Right forelimb (tissue), 1 donor: ENCODE measurements around the gene MRPL44.
A peak's percentile ranks its signal among the peaks of the same experiment; 100 is the strongest.

ENCODE experiments used
- DNase-seq: peaks from one replicate; pipeline ENCODE4 v3.0.0-alpha.2; 2018

MRPL44 gene

GRCh38 chr2:223957092-223957851 lies at the start of gene MRPL44:
Gene MRPL44, plus strand, starts transcription at chr2:223957463. Its CDS starts 10 bp downstream, at chr2:223957473.
- peak; percentile 98 for DNase-seq

- no peak for DNase-seq
Measured at GRCh38 chr2:223908304-223908998, 48.8 kb upstream of the MRPL44 start.

GRCh38 chr2:223909001-223909741 lies 48.1 kb upstream of the MRPL44 start:
- no peak for DNase-seq

GRCh38 chr2:223914324-223914723 lies 42.9 kb upstream of the MRPL44 start:
- DNase-seq = no peak

DNA sequence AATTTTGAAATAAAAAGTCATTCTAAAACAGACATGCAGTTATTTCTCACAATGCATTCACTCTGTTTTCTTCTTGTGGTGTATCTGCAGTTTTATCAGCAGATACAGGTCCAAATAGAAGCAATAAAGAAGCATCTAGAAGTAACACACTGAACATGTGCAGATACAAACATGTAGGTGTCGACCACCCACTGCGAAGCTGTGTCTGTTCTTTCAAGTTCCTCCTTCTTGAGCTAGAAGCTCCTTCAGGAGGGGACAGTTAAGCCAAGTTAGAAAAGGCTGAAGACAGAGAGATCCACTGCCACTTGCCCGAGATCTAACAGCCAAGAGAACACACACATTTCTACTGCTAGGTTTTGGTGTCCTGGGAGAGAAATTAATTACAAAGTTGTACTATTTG lies 42.2 kb upstream of the MRPL44 start:
- DNase-seq = no peak

DNA sequence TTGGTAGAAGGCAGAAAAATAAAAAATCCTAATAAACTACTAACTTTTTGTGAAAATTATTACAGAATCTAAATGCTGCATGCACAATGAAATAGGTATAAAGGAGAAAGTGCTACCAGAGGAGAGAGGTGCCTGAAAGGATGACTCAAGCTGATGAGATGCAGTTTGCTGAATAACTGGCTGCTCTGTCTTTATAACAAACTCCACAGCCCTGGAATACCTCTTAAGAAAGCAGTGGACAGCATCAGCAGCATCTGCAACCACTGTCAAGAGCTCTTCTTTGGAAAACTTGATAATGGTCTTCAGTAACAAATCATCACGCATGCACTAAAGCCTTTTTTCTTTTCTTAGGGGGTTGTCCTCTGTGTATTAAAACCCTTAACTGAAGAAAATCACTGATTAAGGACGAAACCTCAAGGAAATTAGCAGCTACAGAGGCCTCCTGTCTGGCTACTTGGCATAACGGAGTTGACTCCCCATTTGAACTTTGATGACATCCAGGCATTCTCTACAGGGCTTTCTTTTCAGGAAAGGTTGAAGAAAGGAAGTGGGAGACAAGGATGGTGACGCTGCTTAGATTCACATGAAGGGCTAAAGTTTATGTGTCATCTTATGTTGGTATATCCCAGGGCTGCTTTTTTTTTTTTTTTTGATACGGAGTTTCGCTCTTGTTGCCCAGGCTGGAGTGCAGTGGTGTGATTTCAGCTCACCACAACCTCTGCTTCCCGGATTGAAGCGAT lies 40.9 kb upstream of the MRPL44 start:
- no peak for DNase-seq

DNA sequence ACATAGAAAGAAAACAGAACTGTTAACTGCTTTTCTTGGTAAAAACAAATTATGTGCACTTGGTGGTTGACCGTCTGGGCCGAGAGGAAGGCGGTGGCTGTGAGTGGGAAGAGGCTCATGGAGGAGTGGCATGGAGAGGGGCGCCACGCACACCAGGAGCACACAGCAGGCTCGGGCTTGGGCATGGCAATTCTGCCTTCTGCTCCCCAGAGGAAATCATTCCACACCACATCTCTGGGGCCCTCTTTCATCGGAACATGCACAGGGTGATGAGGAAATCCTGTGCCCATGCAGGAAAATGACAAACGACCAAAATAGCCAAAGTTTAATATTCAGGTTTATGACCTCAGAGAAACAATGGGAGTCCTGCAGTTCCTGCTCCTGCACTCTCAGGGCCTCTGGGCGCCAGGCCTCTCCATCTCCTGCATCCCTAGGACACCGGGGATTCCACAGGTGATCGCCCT lies 38.6 kb upstream of the MRPL44 start:
- no peak for DNase-seq

DNA sequence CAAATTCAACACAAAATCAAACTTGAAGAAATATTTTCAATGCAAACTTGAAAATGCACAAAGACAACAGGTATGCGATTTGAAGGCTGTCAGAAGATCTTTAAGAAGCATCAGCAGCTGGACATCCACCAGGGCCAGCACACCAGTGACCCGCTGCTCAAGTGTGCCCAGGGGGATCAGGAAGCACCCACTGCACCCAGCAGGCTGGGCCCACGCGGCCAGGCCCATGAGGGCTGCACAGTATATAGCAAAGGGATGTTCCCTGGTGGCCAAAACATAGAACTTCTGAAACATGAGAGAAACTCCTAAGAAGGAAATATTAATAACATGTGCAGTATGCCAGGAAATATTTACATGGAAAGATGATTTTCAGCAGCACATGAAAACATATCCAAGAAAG lies 37.2 kb upstream of the MRPL44 start:
- DNase-seq = no peak

- DNase-seq = no peak
Measured at GRCh38 chr2:223921204-223921603, 36.1 kb upstream of the MRPL44 start.

DNA sequence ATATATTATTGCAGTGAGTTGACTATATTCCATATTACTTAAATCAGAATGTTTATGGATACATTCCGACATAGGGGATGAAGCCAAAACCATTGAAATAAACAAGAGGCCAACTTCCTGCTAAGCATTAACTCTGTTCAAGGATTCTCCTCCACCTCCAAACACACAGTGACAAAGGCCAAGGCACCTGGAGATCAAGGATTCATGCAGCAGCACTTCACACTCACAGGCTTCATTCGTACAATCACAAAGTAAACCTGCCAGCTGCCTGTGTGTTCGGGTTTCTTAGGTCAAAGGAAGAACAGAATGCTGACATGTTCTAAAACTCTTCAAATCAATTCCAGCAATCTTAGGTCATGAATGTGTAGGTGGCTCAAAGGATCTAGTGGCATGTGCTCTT lies 35.0 kb upstream of the MRPL44 start:
- no peak for DNase-seq

- DNase-seq = no peak
Measured at GRCh38 chr2:223923976-223924375, 33.3 kb upstream of the MRPL44 start.

GRCh38 chr2:223925106-223925505 lies 32.2 kb upstream of the MRPL44 start:
- no peak for DNase-seq

DNA sequence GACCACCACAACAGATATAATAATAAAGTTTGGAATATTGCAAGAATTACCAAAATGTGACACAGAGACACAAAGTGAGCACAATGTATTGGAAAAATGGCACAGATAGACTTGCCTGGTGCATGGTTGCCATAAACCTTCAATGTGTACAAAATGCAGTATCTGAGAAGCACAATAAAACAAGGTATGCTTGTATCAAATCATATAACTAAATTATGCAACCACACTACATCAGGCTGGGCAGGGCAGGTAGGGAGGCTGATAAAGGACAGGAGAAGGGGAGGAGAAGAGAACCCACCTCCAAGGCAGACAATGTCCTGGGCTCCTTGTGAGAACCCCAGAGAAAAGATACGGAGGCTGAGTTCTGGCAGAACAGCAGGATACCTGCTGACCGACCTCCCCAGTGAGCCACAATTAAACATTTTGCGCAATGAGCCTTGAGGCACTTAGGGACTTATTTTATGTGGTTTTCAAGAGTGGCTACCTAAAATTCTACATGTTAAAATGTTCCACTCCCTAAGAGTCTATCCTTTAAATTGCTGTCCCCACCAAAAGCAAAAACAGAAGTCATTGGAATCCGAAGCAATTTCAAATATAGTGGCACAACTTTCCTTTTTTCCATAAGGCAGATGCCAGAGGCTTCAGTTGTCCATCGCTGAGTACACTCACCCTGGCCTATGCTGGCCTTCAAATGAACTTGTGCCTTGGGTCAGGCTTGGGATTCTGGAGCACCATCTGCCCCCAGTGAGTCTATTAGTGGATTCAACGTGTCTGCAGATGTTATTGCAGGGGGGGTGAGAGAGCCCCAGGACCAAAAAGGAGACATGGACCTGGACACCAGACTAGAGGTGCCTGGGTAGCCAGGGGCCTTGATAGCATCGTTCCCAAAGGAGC lies 28.9 kb upstream of the MRPL44 start:
- DNase-seq = no peak

GRCh38 chr2:223929571-223930102 lies 27.6 kb upstream of the MRPL44 start:
- DNase-seq = no peak

DNA sequence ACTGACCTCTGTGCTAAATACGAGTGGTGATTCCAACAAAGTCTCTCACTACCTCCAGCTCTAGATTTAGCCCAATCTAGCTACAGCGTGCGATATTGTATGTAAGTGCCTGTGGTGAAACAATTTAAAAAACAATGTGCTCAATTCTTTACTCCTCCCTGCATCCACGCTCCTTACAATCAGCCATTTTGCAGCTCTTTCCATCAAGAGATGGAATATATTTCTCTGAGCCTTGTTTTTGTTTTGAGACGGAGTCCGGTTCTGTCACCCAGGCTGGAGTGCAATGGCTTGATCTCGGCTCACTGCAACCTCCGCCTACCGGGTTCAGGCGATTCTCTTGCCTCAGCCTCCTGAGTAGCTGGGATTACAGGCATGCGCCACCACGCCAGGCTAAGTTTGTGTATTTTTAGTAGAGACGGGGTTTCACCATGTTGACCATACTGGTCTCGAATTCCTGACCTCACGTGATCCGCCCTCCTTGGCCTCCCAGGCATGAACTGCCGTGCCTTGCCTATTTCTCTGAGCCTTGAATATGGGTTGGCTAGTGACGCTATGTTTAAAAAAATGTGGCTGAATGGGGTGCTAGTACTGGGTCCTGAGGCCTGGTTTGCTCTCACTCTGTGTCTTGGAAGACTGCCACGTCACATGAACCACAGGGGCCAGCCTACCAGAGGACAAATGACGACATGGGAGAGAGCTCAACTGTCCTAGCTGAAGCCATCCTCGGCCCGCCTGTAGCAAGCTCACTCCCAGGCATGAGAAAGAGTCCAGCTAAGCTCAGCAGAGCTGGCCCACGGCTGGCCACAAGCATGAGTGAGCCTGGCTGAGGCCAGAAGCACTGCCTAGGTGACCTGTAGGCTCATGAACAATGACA lies 26.9 kb upstream of the MRPL44 start:
- no peak for DNase-seq

GRCh38 chr2:223932816-223933800 lies 24.2 kb upstream of the MRPL44 start:
- no peak for DNase-seq

DNA sequence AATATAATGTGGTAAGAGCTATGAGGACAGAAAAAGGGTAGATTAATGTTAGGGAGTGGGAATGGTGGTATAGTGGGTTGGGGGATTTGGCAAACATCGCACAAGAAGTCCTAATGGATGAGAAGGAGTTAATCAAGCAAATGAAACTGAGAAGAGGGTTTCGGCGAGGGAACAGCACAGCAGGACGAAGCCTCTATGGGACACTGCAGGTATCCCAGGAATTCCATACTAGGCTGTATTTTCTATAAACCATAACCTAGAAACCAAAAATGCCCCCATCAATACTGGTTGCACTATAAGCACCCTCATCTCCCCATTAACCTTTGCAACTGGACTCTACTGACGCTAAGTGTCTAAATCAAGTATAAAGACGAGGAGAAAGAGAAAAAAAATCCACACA lies 22.4 kb upstream of the MRPL44 start:
- DNase-seq = no peak

DNA sequence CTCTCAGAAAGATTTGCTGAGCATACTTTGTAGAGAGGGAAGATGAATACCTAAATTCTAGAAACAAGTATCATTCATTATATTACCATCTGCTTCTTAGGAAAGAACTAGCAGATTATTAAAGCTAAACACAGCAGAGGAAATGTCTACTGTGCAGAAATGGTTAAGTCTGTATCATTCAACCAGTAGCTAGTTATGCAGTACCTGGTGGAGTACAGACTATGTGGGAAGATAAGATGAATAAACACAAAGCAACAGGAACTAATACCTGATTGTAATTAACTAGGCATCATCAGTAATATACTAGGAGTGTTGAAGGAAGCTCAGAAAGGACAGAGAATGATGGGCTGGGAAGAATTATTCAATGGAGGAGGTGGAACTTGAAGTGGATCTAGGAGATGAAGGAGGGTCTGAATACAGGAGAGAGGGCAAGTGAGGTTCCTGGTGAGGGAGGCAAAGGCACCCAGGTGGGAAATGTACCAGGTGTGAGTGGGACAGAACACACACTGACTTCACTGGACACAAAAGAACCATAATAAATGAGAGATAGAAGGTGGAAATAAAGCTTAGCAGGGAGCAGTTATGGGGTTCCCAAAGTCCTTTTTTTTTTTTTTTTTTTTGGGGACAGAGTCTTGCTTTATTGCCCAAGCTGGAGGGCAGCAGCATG lies 21.7 kb upstream of the MRPL44 start:
- DNase-seq = no peak

DNA sequence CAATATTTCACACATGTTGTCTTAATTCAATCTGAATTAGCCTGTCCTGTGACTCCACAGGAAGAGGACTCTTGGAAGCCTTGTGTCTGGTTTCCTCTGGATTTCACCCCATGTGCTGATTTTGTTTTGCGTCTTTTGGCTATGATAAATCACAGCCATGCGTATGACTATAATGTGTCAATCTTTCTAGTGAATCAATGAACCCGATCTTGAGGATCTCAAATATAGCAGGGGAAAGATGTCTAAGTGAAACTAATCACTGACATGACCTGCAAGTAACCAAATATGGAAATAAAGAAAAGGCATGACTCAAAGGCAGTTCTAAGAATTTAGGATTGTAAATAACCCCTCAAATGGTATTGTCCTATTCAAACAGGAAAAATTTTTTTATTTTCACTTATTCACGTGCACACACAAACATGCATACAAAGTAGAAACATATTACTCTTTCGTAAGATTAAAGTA lies 20.4 kb upstream of the MRPL44 start:
- no peak for DNase-seq
